H1 (cell line): ENCODE measurements around the gene MYOM3. TPM values are rescaled to one million over a fixed set of nuclear protein-coding genes. Genes with fewer than 3 reads are reported as not detected.

Experiments used
- CTCF ChIA-PET: fragments of 300-600 bp; sonication (Branson Sonifier 250); formaldehyde crosslinking; loops from one replicate; lab custom pipeline; 2021; ENCODE audit not compliant: partially characterized antibody; lab: Charles Lee
- POLR2A ChIA-PET: fragments of 300-600 bp; sonication (Branson Sonifier 250); formaldehyde crosslinking; loops from one replicate; lab custom pipeline; 2021; ENCODE audit warnings: inconsistent platforms; ENCODE audit not compliant: partially characterized antibody; lab: Charles Lee
- DNase-seq, 2 experiments: peaks; one replicate each; pipeline versions ENCODE4 v3.0.0 to v3.0.0-alpha.2; 2010 to 2022; ENCODE audit warnings: low spot score in 2 of 2, low read depth in 1 of 2, mixed read lengths in 1 of 2
- FAIRE-seq: peaks from 2 replicates; lab custom pipeline; 2011; peaks lifted over from hg19 to GRCh38; lab: Jason Lieb, UNC
- H2AFZ ChIP-seq: 2 replicates; pipeline ENCODE4 v1.8.1; 2012; ENCODE audit warnings: low read length, inconsistent platforms
- H2AK5ac ChIP-seq: 2 replicates; pipeline ENCODE4 v1.6.1; 2013; ENCODE audit warnings: low read depth, low read length
- H2BK120ac ChIP-seq: replicated peaks from 2 replicates; pipeline ENCODE3; 2013; ENCODE audit warnings: low read depth, low read length, inconsistent platforms
- H2BK12ac ChIP-seq: 2 replicates; pipeline ENCODE4 v1.6.1; 2013; ENCODE audit warnings: low read depth, low read length
- H2BK15ac ChIP-seq: 2 replicates; pipeline ENCODE4 v1.6.1; 2013; ENCODE audit warnings: low read length
- H2BK20ac ChIP-seq: 2 replicates; pipeline ENCODE4 v1.6.1; 2013; ENCODE audit warnings: low read length
- H2BK5ac ChIP-seq: 2 replicates; pipeline ENCODE4 v1.6.1; 2013; ENCODE audit warnings: low read depth, low read length
- H3K14ac ChIP-seq: 2 replicates; pipeline ENCODE4 v1.6.1; 2013; ENCODE audit warnings: inconsistent platforms; ENCODE audit not compliant: insufficient read length
- H3K18ac ChIP-seq: 2 replicates; pipeline ENCODE4 v1.6.1; 2013; ENCODE audit warnings: low read length; ENCODE audit errors: extremely low read depth
- H3K23ac ChIP-seq: 2 replicates; pipeline ENCODE4 v1.6.1; 2013; ENCODE audit warnings: inconsistent platforms; ENCODE audit not compliant: insufficient read length
- H3K23me2 ChIP-seq: 2 replicates; pipeline ENCODE4 v1.6.1; 2013; ENCODE audit warnings: low read depth, low read length
- H3K27ac ChIP-seq: 2 replicates; pipeline ENCODE4 v1.6.1; 2011; ENCODE audit warnings: low read depth, low read length, inconsistent platforms
- H3K27me3 ChIP-seq, 4 experiments: replicated peaks in 1 of 4; 1 replicate in 1 of 4; 2 replicates in 3 of 4; pipeline versions ENCODE4 v1.6.1 to v1.8.1; 2011 to 2013; ENCODE audit warnings: low read length in 3 of 4, mild to moderate bottlenecking in 3 of 4, inconsistent platforms in 2 of 4, mixed read lengths in 2 of 4, moderate library complexity in 1 of 4; ENCODE audit not compliant: control insufficient read depth in 3 of 4, insufficient read depth in 3 of 4; ENCODE audit errors: extremely low read depth in 1 of 4
- H3K36me3 ChIP-seq, 4 experiments: 2 replicates each; pipeline versions ENCODE4 v1.6.1 to v1.8.1; 2011 to 2013; ENCODE audit warnings: mild to moderate bottlenecking in 4 of 4, low read length in 3 of 4, moderate library complexity in 2 of 4, control low read depth in 1 of 4, inconsistent platforms in 1 of 4; ENCODE audit not compliant: insufficient read depth in 4 of 4, control insufficient read depth in 2 of 4
- H3K4ac ChIP-seq: replicated peaks from 2 replicates; pipeline ENCODE3; 2013; ENCODE audit warnings: low read length, low read depth, mixed read lengths, inconsistent platforms; ENCODE audit not compliant: insufficient read length
- H3K4me1 ChIP-seq, 4 experiments: replicated peaks in 1 of 4; 1 replicate in 1 of 4; 2 replicates in 3 of 4; pipeline versions ENCODE4 v1.6.1 to v1.8.1; 2011 to 2013; ENCODE audit warnings: low read length in 3 of 4, inconsistent platforms in 2 of 4, mixed read lengths in 1 of 4; ENCODE audit not compliant: insufficient read depth in 4 of 4, control insufficient read depth in 3 of 4
- H3K4me2 ChIP-seq, 2 experiments: 2 replicates each; pipeline versions ENCODE4 v1.6.1 to v1.8.1; 2011 to 2013; ENCODE audit warnings: low read depth in 2 of 2, low read length in 2 of 2, control low read depth in 1 of 2, inconsistent platforms in 1 of 2, mild to moderate bottlenecking in 1 of 2; ENCODE audit not compliant: insufficient read depth in 1 of 2
- H3K4me3 ChIP-seq, 4 experiments: fragments of 200-600, 300-600 bp in 1 of 4; sonication (generic), shearing (Covaris generic), sonication (Bioruptor Twin) in 1 of 4; 2 replicates each; pipeline versions ENCODE4 v1.5.1 to v1.8.1; 2011 to 2016; ENCODE audit warnings: low read length in 4 of 4, low read depth in 3 of 4, control low read depth in 2 of 4, inconsistent platforms in 2 of 4, mild to moderate bottlenecking in 2 of 4, mixed read lengths in 1 of 4, moderate library complexity in 1 of 4; ENCODE audit not compliant: insufficient read depth in 2 of 4; ENCODE audit errors: extremely low read depth in 1 of 4
- H3K56ac ChIP-seq: replicated peaks from 2 replicates; pipeline ENCODE3; 2013; ENCODE audit warnings: low read depth, mild to moderate bottlenecking, mixed read lengths, low read length, inconsistent platforms; ENCODE audit not compliant: insufficient read length
- H3K79me1 ChIP-seq: 2 replicates; pipeline ENCODE4 v1.6.1; 2013; ENCODE audit warnings: low read depth, low read length, control low read depth
- H3K79me2 ChIP-seq, 2 experiments: 2 replicates each; pipeline versions ENCODE4 v1.6.1 to v1.8.1; 2012 to 2013; ENCODE audit warnings: low read length in 2 of 2, mild to moderate bottlenecking in 2 of 2, inconsistent platforms in 1 of 2; ENCODE audit not compliant: insufficient read depth in 2 of 2, control insufficient read depth in 1 of 2
- H3K9ac ChIP-seq, 4 experiments: replicated peaks in 1 of 4; 1 replicate in 1 of 4; 2 replicates in 3 of 4; pipeline versions ENCODE4 v1.6.1 to v1.8.1; 2011 to 2013; ENCODE audit warnings: low read depth in 3 of 4, low read length in 3 of 4, control low read depth in 2 of 4, mild to moderate bottlenecking in 2 of 4, moderate library complexity in 2 of 4, inconsistent platforms in 1 of 4; ENCODE audit errors: extremely low read depth in 1 of 4
- H3K9me3 ChIP-seq, 2 experiments: 2 replicates each; pipeline versions ENCODE4 v1.6.1 to v1.8.1; 2012 to 2013; ENCODE audit warnings: mild to moderate bottlenecking in 2 of 2, moderate library complexity in 2 of 2, control low read depth in 1 of 2, inconsistent platforms in 1 of 2, low read depth in 1 of 2, low read length in 1 of 2, mixed read lengths in 1 of 2; ENCODE audit not compliant: insufficient read depth in 2 of 2
- H4K20me1 ChIP-seq, 2 experiments: replicated peaks in 1 of 2; 2 replicates each; pipeline versions ENCODE3 to v1.8.1; 2011 to 2013; ENCODE audit warnings: inconsistent platforms in 2 of 2, low read length in 2 of 2, mild to moderate bottlenecking in 1 of 2; ENCODE audit not compliant: insufficient read depth in 2 of 2, control insufficient read depth in 1 of 2
- H4K5ac ChIP-seq: 2 replicates; pipeline ENCODE4 v1.6.1; 2013; ENCODE audit warnings: low read length, low read depth, mixed read lengths, inconsistent platforms; ENCODE audit not compliant: insufficient read length
- H4K8ac ChIP-seq: 2 replicates; pipeline ENCODE4 v1.8.0; 2013; ENCODE audit warnings: mild to moderate bottlenecking, moderate library complexity, low read length, inconsistent platforms; ENCODE audit not compliant: insufficient read depth; ENCODE audit errors: extremely low read depth
- H4K91ac ChIP-seq: replicated peaks from 2 replicates; pipeline ENCODE3; 2013; ENCODE audit warnings: low read length, mixed read lengths, inconsistent platforms; ENCODE audit not compliant: insufficient read length
- ASH2L ChIP-seq: fragments of 200-600, 300-600 bp; sonication (generic); IDR thresholded peaks from one replicate; pipeline ENCODE4 v1.7.1; 2017; ENCODE audit warnings: low read length
- ATF3 ChIP-seq: IDR thresholded peaks from 2 replicates; pipeline ENCODE4 v1.6.1; 2011; ENCODE audit warnings: low read depth, mild to moderate bottlenecking, low read length; ENCODE audit not compliant: insufficient read depth
- BCL11A ChIP-seq, 2 experiments: IDR thresholded peaks; one replicate each; pipeline ENCODE4 v1.6.1; 2011; ENCODE audit warnings: low read depth in 2 of 2, low read length in 2 of 2, mild to moderate bottlenecking in 2 of 2
- HDAC2 ChIP-seq, 2 experiments: fragments of 300-600 bp in 1 of 2; sonication (generic) in 1 of 2; IDR thresholded peaks; 2 replicates each; pipeline ENCODE4 v1.6.1; 2011 to 2012; ENCODE audit warnings: low read depth in 2 of 2, low read length in 2 of 2, mild to moderate bottlenecking in 2 of 2, moderate library complexity in 2 of 2, borderline replicate concordance in 1 of 2, inconsistent platforms in 1 of 2
- HDAC6 ChIP-seq: IDR thresholded peaks from one replicate; pipeline ENCODE4 v1.7.1; 2012; ENCODE audit warnings: low read depth, mild to moderate bottlenecking, inconsistent platforms, low read length, moderate library complexity
- NANOG ChIP-seq: IDR thresholded peaks from 2 replicates; pipeline ENCODE4 v1.6.1; 2011; ENCODE audit warnings: low read length, low read depth, mild to moderate bottlenecking, inconsistent platforms; ENCODE audit not compliant: insufficient read depth, poor library complexity, severe bottlenecking
- POU5F1 ChIP-seq: IDR thresholded peaks from 2 replicates; pipeline ENCODE4 v1.6.1; 2011; ENCODE audit warnings: low read depth, mild to moderate bottlenecking, low read length, moderate library complexity
- RAD21 ChIP-seq, 2 experiments: IDR thresholded peaks in 1 of 2; conservative IDR thresholded peaks in 1 of 2; 2 replicates each; pipeline ENCODE4 v1.6.1; 2011; ENCODE audit warnings: low read depth in 2 of 2, low read length in 2 of 2, improper control_type of control experiment in 1 of 2, inconsistent platforms in 1 of 2, mild to moderate bottlenecking in 1 of 2, moderate library complexity in 1 of 2
- RBBP5 ChIP-seq: IDR thresholded peaks from 2 replicates; pipeline ENCODE4 v1.7.1; 2012; ENCODE audit warnings: low read depth, mild to moderate bottlenecking, inconsistent platforms, low read length, moderate library complexity, borderline replicate concordance
- SP2 ChIP-seq: IDR thresholded peaks from 2 replicates; pipeline ENCODE4 v1.6.1; 2012; ENCODE audit warnings: mild to moderate bottlenecking, low read length, inconsistent platforms
- SP4 ChIP-seq: IDR thresholded peaks from 2 replicates; pipeline ENCODE4 v1.6.1; 2012; ENCODE audit warnings: low read length, inconsistent platforms
- SRF ChIP-seq: IDR thresholded peaks from 2 replicates; pipeline ENCODE4 v1.6.1; 2011; ENCODE audit warnings: mild to moderate bottlenecking, low read depth, low read length, moderate library complexity
- TCF12 ChIP-seq: IDR thresholded peaks from 2 replicates; pipeline ENCODE4 v1.6.1; 2011; ENCODE audit warnings: low read depth, mild to moderate bottlenecking, low read length
- WGBS, 2 experiments: shearing (Covaris generic) in 1 of 2; methylation state at CpG; one replicate each; pipeline versions ENCODE4 v1.1.6 to v1.1.7; 2013 to 2015; ENCODE audit warnings: low lambda C conversion rate in 2 of 2, mixed read lengths in 2 of 2, inconsistent platforms in 1 of 2, low coverage in 1 of 2, missing lambda C conversion rate in 1 of 2; ENCODE audit not compliant: insufficient replicate concordance in 2 of 2, insufficient coverage in 1 of 2, insufficient read length in 1 of 2; ENCODE audit errors: extremely low coverage in 1 of 2, missing lambda C conversion rate in 1 of 2; 5-methylcytosine and 5-hydroxymethylcytosine counted together
- polyA plus RNA-seq, 7 experiments: library from polyadenylated mRNA; depleted of rRNA in 3 of 7; stranded (reverse) in 5 of 7; unstranded in 2 of 7; fragments of >200 nt in 5 of 7; fragments of 200-250 nt in 2 of 7; gene quantifications; 1 replicate in 5 of 7; 2 replicates in 1 of 7; 4 replicates in 1 of 7; pipeline versions ENCODE4 v1.2.1 to v1.2.3, GENCODE V29; 2011 to 2013; ENCODE audit warnings: missing spikeins in 2 of 7, mixed read lengths in 2 of 7
- total RNA-seq: library from RNA; stranded (reverse); fragmentation: NEBNext Ultra II Directional; extraction: Animal tissue kit (Norgen Biotek cat#: 25700); gene quantifications from 2 replicates; pipeline ENCODE4 v1.2.1, GENCODE V29; 2021

MYOM3 gene
- total and polyA plus RNA-seq, 2 of the 8 experiments (the other 6 are each of a cell fraction or from before 2014, with no cell fraction given) = 0.08 to 0.09 TPM

GRCh38 chr1:24127801-24128363 lies 15.9 kb upstream of the MYOM3 start:
- Histone ChIP-seq H3K79me1 (no peaks in the 10 kb centered on the region), H2BK20ac (no peak overlapping the region), H3K9me3 (peaks cover 3 to 5% of the 10 kb centered on the region in 2 experiments; a peak in 1 of 4 replicates), H3K23me2 (no peaks in the 10 kb centered on the region), H3K9ac (no peak overlapping the region), H3K4me3 (no peak overlapping the region), H3K79me2 (no peaks in the 10 kb centered on the region), H4K91ac (no peak overlapping the region), H3K18ac (no peak overlapping the region), H2BK5ac (peak overlapping the region; percentile 54; the same call in 1 of the 2 replicates), H3K23ac (no peak overlapping the region), H4K8ac (no peak overlapping the region), H3K36me3 (no peaks in the 10 kb centered on the region), H3K14ac (no peak overlapping the region), H4K20me1 (no peaks in the 10 kb centered on the region), H2BK120ac (no peak overlapping the region), H2AFZ (no peak overlapping the region), H3K56ac (no peak overlapping the region), H3K4me2 (no peak overlapping the region), H3K4ac (no peak overlapping the region), H3K4me1 (peaks cover 0 to 3% (median 0%) of the 10 kb centered on the region in 4 experiments; a peak in 2 of 7 replicates), H2BK15ac (no peak overlapping the region), H3K27me3 (no peaks in the 10 kb centered on the region; a peak in 3 of 7 replicates), H2AK5ac (no peak overlapping the region), H3K27ac (no peak overlapping the region), H4K5ac (no peak overlapping the region), H2BK12ac (no peak overlapping the region)
- TF ChIP-seq HDAC2 (IDR thresholded peaks at IDR 0.05; ENCODE audit: borderline replicate concordance in 1 of 2, low read depth in 2 of 2, low read length in 2 of 2) (no peak), ASH2L (no peak), TCF12 (no peak), ATF3 (no peak), NANOG (no peak), SP2 (no peak), SP4 (no peak), HDAC6 (no peak), SRF (no peak), BCL11A (IDR thresholded peaks at IDR 0.05; ENCODE audit: low read depth in 2 of 2, low read length in 2 of 2) (no peak), RBBP5 (no peak), RAD21 (IDR thresholded peaks at IDR 0.05 in 1 of 2, conservative IDR thresholded peaks at IDR 0.05 in 1 of 2; ENCODE audit: low read depth in 2 of 2, low read length in 2 of 2) (no peak), POU5F1 (no peak)
- ChIA-PET CTCF (interaction anchor here (0.8 to 1.4 kb wide), 3 partner anchors 22 to 58 kb away, joined by 3 to 4 read pairs (median 3); no protein-coding TSS in a partner anchor), POLR2A (no interaction called here)
- WGBS, 2 experiments = 92% methylated on average over 7 of the region's 7 CpGs; no CpG with 5 or more reads in 1 of the 2 experiments
- no peak for DNase-seq
- no peak for FAIRE-seq
